K562 (cell line): ENCODE data around the gene SLC36A1. TPM values are rescaled to one million over a fixed set of nuclear protein-coding genes. Genes with fewer than 3 reads are reported as not detected.

Experiments
- ATAC-seq: fragments of 200-7000 bp; cut with Tn5 transposase; 3 replicates; pipeline ENCODE4 v1.9.1; 2020; ENCODE audit warnings: moderate library complexity
- BruUV-seq: library from RNA; stranded (reverse); fragments of 400-500 nt; replicated peaks from 2 replicates; lab custom pipeline; 2021; lab: Mats Ljungman, UMichigan
- CTCF ChIA-PET: fragments of 300-600 bp; formaldehyde crosslinking; extraction: SDS; loops from one replicate; lab custom pipeline; 2021; ENCODE audit warnings: low intra/inter-chr PET ratio; lab: Yijun Ruan, JAX
- POLR2A ChIA-PET: fragments of 300-600, 350-650 bp; sonication (Branson Sonifier 250); formaldehyde crosslinking; extraction: SDS; loops from one replicate; lab custom pipeline; 2021; ENCODE audit warnings: antibody characterized with exemption, inconsistent platforms; lab: Yijun Ruan, JAX
- DNase-seq, 4 experiments: peaks; one replicate each; pipeline versions ENCODE4 v3.0.0 to v3.0.0-alpha.2; 2011 to 2018; ENCODE audit warnings: low spot score in 3 of 4, mixed read lengths in 3 of 4; ENCODE audit errors: extremely low read depth in 1 of 4
- FAIRE-seq: peaks from 2 replicates; lab custom pipeline; 2011; peaks lifted over from hg19 to GRCh38; lab: Jason Lieb, UNC
- H2AFZ ChIP-seq: 2 replicates; pipeline ENCODE4 v1.6.0; 2011; ENCODE audit warnings: low read depth, low read length, control low read depth, inconsistent platforms
- H3K27ac ChIP-seq: fragments of 200-600 bp; 3 replicates; pipeline ENCODE4 v1.8.0; 2011; ENCODE audit warnings: low read depth, mild to moderate bottlenecking, control low read depth, inconsistent platforms, low read length, moderate library complexity, mixed read lengths; ENCODE audit errors: extremely low read depth
- H3K27me3 ChIP-seq, 2 experiments: fragments of 300-600 bp in 1 of 2; 2 replicates in 1 of 2; 3 replicates in 1 of 2; pipeline versions ENCODE4 v1.6.0 to v1.8.0; 2011; ENCODE audit warnings: inconsistent platforms in 2 of 2, low read length in 2 of 2, mild to moderate bottlenecking in 1 of 2, mixed read lengths in 1 of 2, moderate library complexity in 1 of 2; ENCODE audit not compliant: control insufficient read depth in 2 of 2, insufficient read depth in 2 of 2
- H3K36me3 ChIP-seq: fragments of 300-600 bp; 3 replicates; pipeline ENCODE4 v1.8.0; 2011; ENCODE audit warnings: mild to moderate bottlenecking, low read length, inconsistent platforms; ENCODE audit not compliant: control insufficient read depth, insufficient read depth
- H3K4me1 ChIP-seq, 2 experiments: fragments of 200-600 bp in 1 of 2; replicated peaks in 1 of 2; 2 replicates in 1 of 2; 3 replicates in 1 of 2; pipeline versions ENCODE4 v1.5.1 to v1.8.0; 2011; ENCODE audit warnings: inconsistent platforms in 2 of 2, low read length in 2 of 2, mild to moderate bottlenecking in 1 of 2, mixed read lengths in 1 of 2, moderate library complexity in 1 of 2; ENCODE audit not compliant: control insufficient read depth in 2 of 2, insufficient read depth in 2 of 2
- H3K4me2 ChIP-seq: 2 replicates; pipeline ENCODE4 v1.6.1; 2011; ENCODE audit warnings: low read length, control low read depth, inconsistent platforms, mixed read lengths; ENCODE audit not compliant: insufficient read depth
- H3K4me3 ChIP-seq: fragments of 200-600 bp; sonication (generic), shearing (Covaris generic); 2 replicates; pipeline ENCODE4 v1.5.1; 2016; ENCODE audit warnings: control low read depth, inconsistent platforms
- H3K79me2 ChIP-seq: fragments of 200-600 bp; 3 replicates; pipeline ENCODE4 v1.8.0; 2011; ENCODE audit warnings: low read length, inconsistent platforms; ENCODE audit not compliant: control insufficient read depth, insufficient read depth
- H3K9ac ChIP-seq, 2 experiments: 2 replicates each; pipeline versions ENCODE4 v1.6.0 to v1.6.1; 2011; ENCODE audit warnings: low read depth in 2 of 2, low read length in 2 of 2, control low read depth in 1 of 2, inconsistent platforms in 1 of 2, mild to moderate bottlenecking in 1 of 2, mixed read lengths in 1 of 2; ENCODE audit not compliant: insufficient read depth in 1 of 2
- H3K9me1 ChIP-seq: one replicate; pipeline ENCODE4 v1.6.0; 2011; ENCODE audit warnings: inconsistent platforms, mild to moderate bottlenecking, low read length, moderate library complexity; ENCODE audit not compliant: control insufficient read depth, insufficient read depth
- H3K9me3 ChIP-seq: replicated peaks from 2 replicates; pipeline ENCODE4 v1.5.1; 2011; ENCODE audit warnings: low read depth, low read length, inconsistent platforms; ENCODE audit not compliant: control insufficient read depth, insufficient read depth
- H4K20me1 ChIP-seq: replicated peaks from 2 replicates; pipeline ENCODE4 v1.6.1; 2011; ENCODE audit warnings: low read length, inconsistent platforms, mixed read lengths; ENCODE audit not compliant: control insufficient read depth, insufficient read depth
- CBX3 ChIP-seq, 2 experiments: IDR thresholded peaks; 1 replicate in 1 of 2; 2 replicates in 1 of 2; pipeline ENCODE4 v1.6.1; 2012; ENCODE audit warnings: inconsistent platforms in 2 of 2, low read length in 2 of 2, borderline replicate concordance in 1 of 2, control low read depth in 1 of 2
- COPS2 ChIP-seq: fragments of 450-650 bp; conservative IDR thresholded peaks from 2 replicates; pipeline ENCODE4 v1.6.1; 2016; ENCODE audit warnings: mild to moderate bottlenecking, moderate library complexity
- MCM2 ChIP-seq: fragments of 450-650 bp; IDR thresholded peaks from 2 replicates; pipeline ENCODE4 v1.6.1; 2017; ENCODE audit warnings: low read depth, mild to moderate bottlenecking
- POLR2G ChIP-seq: fragments of 200-400 bp; formaldehyde crosslinking; IDR thresholded peaks from 2 replicates; pipeline ENCODE4 v1.6.1; 2017; ENCODE audit warnings: low read depth, mild to moderate bottlenecking, antibody characterized with exemption, low read length, moderate library complexity
- SPI1 ChIP-seq: IDR thresholded peaks from 2 replicates; pipeline ENCODE4 v1.6.1; 2011; ENCODE audit warnings: low read depth, low read length, control low read depth, borderline replicate concordance
- ZFP1 ChIP-seq: fragments of 450-650 bp; formaldehyde crosslinking; IDR thresholded peaks from 2 replicates; pipeline ENCODE4 v1.4.0; 2020; ENCODE audit warnings: mild to moderate bottlenecking, mixed read lengths
- ZKSCAN3 ChIP-seq: fragments of 250-450 bp; sonication (Bioruptor Pico); IDR thresholded peaks from 2 replicates; pipeline ENCODE4 v1.4.0; 2020
- ZNF280A ChIP-seq: fragments of 450-650 bp; IDR thresholded peaks from 2 replicates; pipeline ENCODE4 v1.6.1; 2018; ENCODE audit warnings: mild to moderate bottlenecking, low read depth; ENCODE audit not compliant: partially characterized antibody
- ZNF512 ChIP-seq: IDR thresholded peaks from 2 replicates; pipeline ENCODE4 v1.6.1; 2016; ENCODE audit warnings: missing genetic modification characterization, missing compliant biosample characterization
- ZNF778 ChIP-seq: fragments of 450-650 bp; formaldehyde crosslinking; IDR thresholded peaks from 2 replicates; pipeline ENCODE4 v1.4.0; 2020; ENCODE audit warnings: mild to moderate bottlenecking, moderate library complexity
- WGBS: fragments of 100-300 bp; shearing (Covaris generic); methylation state at CpG from one replicate; pipeline ENCODE4 v1.1.6; 2016; ENCODE audit warnings: low coverage, mixed read lengths; ENCODE audit not compliant: insufficient coverage; ENCODE audit errors: missing lambda C conversion rate; 5-methylcytosine and 5-hydroxymethylcytosine counted together
- in situ Hi-C: fragments of 300-500 bp; cut with MboI; formaldehyde crosslinking; loops from 4 replicates; pipeline ENCODE4 v1.15.0; 2018; ENCODE audit warnings: inconsistent platforms, mixed read lengths
- intact Hi-C: fragments of 100-400 bp; cut with micrococcal nuclease; formaldehyde crosslinking; loops from 2 replicates; pipeline ENCODE4 v1.14.2; 2022
- polyA plus RNA-seq, 8 experiments: library from polyadenylated mRNA; depleted of rRNA in 4 of 8; stranded (reverse) in 5 of 8; unstranded in 3 of 8; fragments of >200 nt; fragmentation: Nextera tagmentation in 2 of 8; fragmentation: Illumina TruSeq in 1 of 8; extraction: Ambion mirVana in 2 of 8; extraction: Trizol in 1 of 8; gene quantifications; 2 replicates each; pipeline versions ENCODE4 v1.2.1 to v1.2.3, GENCODE V29; 2011 to 2014; ENCODE audit warnings: inconsistent platforms in 1 of 8, missing spikeins in 1 of 8
- total RNA-seq, 7 experiments: library from RNA; depleted of rRNA in 6 of 7; stranded (reverse); fragments of >200 nt in 6 of 7; fragmentation: Illumina TruSeq in 2 of 7; extraction: Trizol in 2 of 7; gene quantifications; 2 replicates each; pipeline versions ENCODE4 v1.2.1 to v1.2.3, GENCODE V29; 2011 to 2021; ENCODE audit warnings: low replicate concordance in 1 of 7

The SLC36A1 gene
- total and polyA plus RNA-seq, 9 of the 15 experiments (the other 6 are each of a cell fraction or from before 2014, with no cell fraction given) = 1.6 to 8.4 (median 4.6) TPM

DNA sequence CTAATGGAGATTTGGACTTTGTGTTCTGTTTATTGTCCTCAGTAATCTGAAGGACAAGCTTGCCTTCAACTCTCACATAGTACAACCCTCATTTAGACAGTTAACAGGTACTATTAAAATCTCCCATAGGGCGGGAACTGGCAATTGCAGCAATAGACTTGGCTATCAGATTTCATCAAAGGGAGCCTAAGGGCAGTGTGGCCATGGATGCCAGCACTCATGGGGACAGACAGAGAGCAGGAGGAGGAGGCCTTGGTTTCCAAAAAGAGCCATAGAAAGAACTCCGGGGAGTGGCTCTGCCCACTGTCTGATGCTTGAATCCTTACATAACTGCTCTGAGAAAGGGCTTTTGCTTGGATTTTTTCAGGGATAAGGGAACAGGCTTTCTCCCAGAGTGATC is 6.8 kb downstream of the SLC36A1 start:
- Histone ChIP-seq H3K9me1 (no peaks in the 10 kb centered on the region), H2AFZ (no peak overlapping the region), H3K36me3 (0 out of 3 replicates have a peak, but pooled peaks cover 4% of the 10 kb centered on the region), H3K27ac (no peak overlapping the region), H3K4me3 (no peak overlapping the region), H3K9me3 (no peaks in the 10 kb centered on the region), H3K9ac (no peak overlapping the region), H3K4me2 (no peak overlapping the region), H3K4me1 (peaks cover 0 to 17% of the 10 kb centered on the region in 2 experiments; a peak in 2 of 5 replicates), H4K20me1 (no peaks in the 10 kb centered on the region; the same call in 1 of the 2 replicates), H3K79me2 (peaks cover 15% of the 10 kb centered on the region), H3K27me3 (no peaks in the 10 kb centered on the region)
- POLR2A ChIA-PET = no interaction called here
- no peak for FAIRE-seq
- intact Hi-C loops (no loop called here), in situ Hi-C loops (no loop called here)
- TF ChIP-seq ZFP1 (no peak), ZNF512 (no peak), CBX3 (IDR thresholded peaks at IDR 0.05; ENCODE audit: borderline replicate concordance in 1 of 2, low read length in 2 of 2) (no peak), ZKSCAN3 (CRISPR knock-in tag) (no peak), POLR2G (no peak), SPI1 (no peak), ZNF778 (CRISPR knock-in tag) (no peak), ZNF280A (no peak), COPS2 (no peak), MCM2 (no peak)
- CTCF ChIA-PET = no interaction called here
- no peak for ATAC-seq
- DNase-seq = no peak
- 72% methylated on average over 2 of the region's 2 CpGs for WGBS
- BruUV-seq = no TSS peak
